ENCODE results near the gene CAMK2D.

- TF ChIP-seq REST (IDR thresholded peaks at IDR 0.05; ENCODE audit: insufficient read depth in 1 of 2, low read depth in 2 of 2, low read length in 2 of 2): no peak
- TF ChIP-seq TAF1 (IDR thresholded peaks at IDR 0.05; ENCODE audit: borderline replicate concordance, insufficient read depth, low read length): no peak
- TF ChIP-seq POLR2AphosphoS5 (IDR thresholded peaks at IDR 0.05; ENCODE audit: low read depth, low read length): no peak
- no peak for TF ChIP-seq FOXP2 (optimal IDR thresholded peaks at IDR 0.05; ENCODE audit: borderline replicate concordance, extremely low read depth, extremely low read length, insufficient read depth)
- no peak for TF ChIP-seq SIN3A (IDR thresholded peaks at IDR 0.05; ENCODE audit: borderline replicate concordance, insufficient read depth, low read length)
Observed at GRCh38 chr4:113625902-113626301, 135.6 kb downstream of the CAMK2D start.

All from PFSK-1 (cell line).